ENCODE measurements around the gene LPIN1.
"Not testable (repeated sequence)": the region's sequence is repeated elsewhere in the genome, so short reads cannot be mapped to it uniquely, and the experiment has no call there.

Gene LPIN1

DNA sequence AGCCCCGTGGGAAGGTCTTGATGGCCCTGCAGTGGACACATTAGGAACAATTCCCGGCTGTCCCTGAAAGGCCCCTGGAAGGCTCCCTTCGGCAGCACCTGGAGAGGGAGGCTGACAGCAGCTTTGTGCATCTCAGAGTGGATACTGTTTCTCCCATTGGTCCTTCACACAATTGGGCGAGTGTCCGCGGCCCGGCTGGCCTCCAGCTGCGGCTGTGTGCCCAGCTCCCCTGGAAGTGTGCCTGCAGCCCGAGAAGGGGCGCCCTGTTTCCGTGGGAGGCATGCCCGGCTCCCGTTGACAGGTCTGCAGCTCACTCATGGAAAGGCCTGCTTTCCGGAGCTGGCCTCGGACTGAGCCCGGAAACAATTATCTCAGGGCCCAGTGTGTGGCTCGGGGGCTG is 103.7 kb downstream of the LPIN1 start:
- no peak overlapping the region for H3K4me3 ChIP-seq (ENCODE audit: low read depth, low read length)
- DNase-seq (ENCODE audit: low read depth, low spot score), result no peak
- TF ChIP-seq, protein P1, sequence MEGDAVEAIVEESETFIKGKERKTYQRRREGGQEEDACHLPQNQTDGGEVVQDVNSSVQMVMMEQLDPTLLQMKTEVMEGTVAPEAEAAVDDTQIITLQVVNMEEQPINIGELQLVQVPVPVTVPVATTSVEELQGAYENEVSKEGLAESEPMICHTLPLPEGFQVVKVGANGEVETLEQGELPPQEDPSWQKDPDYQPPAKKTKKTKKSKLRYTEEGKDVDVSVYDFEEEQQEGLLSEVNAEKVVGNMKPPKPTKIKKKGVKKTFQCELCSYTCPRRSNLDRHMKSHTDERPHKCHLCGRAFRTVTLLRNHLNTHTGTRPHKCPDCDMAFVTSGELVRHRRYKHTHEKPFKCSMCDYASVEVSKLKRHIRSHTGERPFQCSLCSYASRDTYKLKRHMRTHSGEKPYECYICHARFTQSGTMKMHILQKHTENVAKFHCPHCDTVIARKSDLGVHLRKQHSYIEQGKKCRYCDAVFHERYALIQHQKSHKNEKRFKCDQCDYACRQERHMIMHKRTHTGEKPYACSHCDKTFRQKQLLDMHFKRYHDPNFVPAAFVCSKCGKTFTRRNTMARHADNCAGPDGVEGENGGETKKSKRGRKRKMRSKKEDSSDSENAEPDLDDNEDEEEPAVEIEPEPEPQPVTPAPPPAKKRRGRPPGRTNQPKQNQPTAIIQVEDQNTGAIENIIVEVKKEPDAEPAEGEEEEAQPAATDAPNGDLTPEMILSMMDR (IDR thresholded peaks at IDR 0.05; ENCODE audit: low read depth, low read length), result no peak
- in situ Hi-C loops (cut with HindIII; ENCODE audit: low sequenced_read_pairs), result no loop called here

DNA sequence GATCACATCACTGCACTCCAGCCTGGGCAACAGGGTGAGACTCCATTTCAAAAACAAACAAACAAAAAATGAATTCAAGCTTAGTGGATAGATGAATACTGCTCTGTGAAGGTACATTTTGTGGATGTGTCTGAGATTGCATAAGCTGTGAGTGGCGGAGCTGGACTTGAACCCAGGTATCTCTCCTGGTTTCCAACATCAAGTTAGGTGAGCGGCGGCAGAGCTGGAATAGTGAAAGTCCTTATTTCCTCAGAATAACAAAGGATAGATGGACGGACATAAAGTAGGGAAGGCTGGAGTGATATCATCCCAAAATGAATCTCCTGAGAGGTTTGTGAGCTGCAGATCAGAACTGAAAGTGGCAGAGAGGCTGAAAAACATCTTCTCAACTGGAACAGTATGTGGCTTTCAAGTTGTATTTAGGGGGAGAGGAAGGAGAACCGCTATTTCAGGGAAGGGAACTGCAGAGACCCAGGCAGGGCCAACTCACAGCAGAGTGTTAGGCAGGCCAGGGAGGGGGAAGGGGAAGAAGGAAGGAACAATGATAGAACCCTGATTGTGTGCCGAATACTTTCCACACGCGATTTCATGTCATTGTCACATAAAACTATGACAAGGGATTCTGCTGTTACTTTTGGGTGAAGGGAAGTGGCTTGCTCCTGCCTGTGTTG is 106.2 kb downstream of the LPIN1 start:
- TF ChIP-seq, protein P1 (IDR thresholded peaks at IDR 0.05; ENCODE audit: low read depth, low read length), result no peak
- no peak for DNase-seq (ENCODE audit: low read depth, low spot score)
- no peak overlapping the region for H3K4me3 ChIP-seq (ENCODE audit: low read depth, low read length)
- in situ Hi-C loops (cut with HindIII; ENCODE audit: low sequenced_read_pairs), result no loop called here

DNA sequence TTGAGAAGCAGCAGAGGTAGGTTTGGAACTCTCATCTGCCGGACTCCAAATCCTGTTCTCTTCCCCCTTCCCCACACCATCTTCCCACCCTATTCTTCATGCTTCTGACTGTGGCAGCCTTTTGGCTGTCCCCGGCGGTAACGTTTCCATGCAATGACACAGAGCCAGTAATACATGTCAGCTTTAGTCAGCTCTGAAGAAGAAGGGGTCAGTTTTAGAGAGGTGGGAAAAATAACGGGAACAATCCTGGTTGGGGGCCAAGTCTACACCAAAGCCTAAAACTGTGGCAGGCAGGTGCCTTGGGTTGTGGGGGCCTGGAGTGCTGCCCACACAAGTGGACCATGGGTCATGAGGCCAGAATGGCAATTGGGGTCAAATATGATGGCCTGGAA is 106.8 kb downstream of the LPIN1 start:
- TF ChIP-seq, protein P1 (IDR thresholded peaks at IDR 0.05; ENCODE audit: low read depth, low read length), result no peak
- in situ Hi-C loops (cut with HindIII; ENCODE audit: low sequenced_read_pairs), result no loop called here
- DNase-seq (ENCODE audit: low read depth, low spot score), result no peak
- H3K4me3 ChIP-seq (ENCODE audit: low read depth, low read length), result no peak overlapping the region

- in situ Hi-C loops (cut with HindIII; ENCODE audit: low sequenced_read_pairs), result no loop called here
- DNase-seq (ENCODE audit: low read depth, low spot score), result no peak
- TF ChIP-seq, protein P1 (IDR thresholded peaks at IDR 0.05; ENCODE audit: low read depth, low read length), result no peak
- no peak overlapping the region for H3K4me3 ChIP-seq (ENCODE audit: low read depth, low read length)
Observed at GRCh38 chr2:11855064-11855760, 108.8 kb downstream of the LPIN1 start.

DNA sequence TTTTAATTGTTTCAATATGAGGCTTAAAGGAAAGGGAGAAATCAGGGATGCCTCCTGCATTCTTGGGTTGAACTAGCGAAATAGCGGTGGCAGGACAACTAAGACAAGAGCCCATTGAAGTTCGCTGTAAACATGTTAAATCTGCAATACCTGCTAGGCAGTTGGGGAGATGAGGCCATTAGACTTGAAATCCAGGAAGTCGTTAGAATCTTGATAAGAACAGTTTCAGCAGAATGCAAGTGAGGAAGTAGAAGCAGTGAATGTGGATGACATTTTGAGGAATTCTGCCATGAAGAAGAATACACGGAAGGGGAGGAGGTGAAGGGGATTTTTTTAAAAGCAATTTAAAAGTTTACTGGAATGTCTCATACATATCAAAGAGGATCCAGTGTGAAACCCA is 109.7 kb downstream of the LPIN1 start:
- in situ Hi-C loops (cut with HindIII; ENCODE audit: low sequenced_read_pairs), result no loop called here
- no peak for DNase-seq (ENCODE audit: low read depth, low spot score)
- TF ChIP-seq, protein P1 (IDR thresholded peaks at IDR 0.05; ENCODE audit: low read depth, low read length), result no peak
- H3K4me3 ChIP-seq (ENCODE audit: low read depth, low read length), result no peak overlapping the region

- TF ChIP-seq, protein P1 (IDR thresholded peaks at IDR 0.05; ENCODE audit: low read depth, low read length), result no peak
- in situ Hi-C loops (cut with HindIII; ENCODE audit: low sequenced_read_pairs), result no loop called here
- no peak overlapping the region for H3K4me3 ChIP-seq (ENCODE audit: low read depth, low read length)
- no peak for DNase-seq (ENCODE audit: low read depth, low spot score)
Observed at GRCh38 chr2:11858883-11859282, 112.5 kb downstream of the LPIN1 start.

DNA sequence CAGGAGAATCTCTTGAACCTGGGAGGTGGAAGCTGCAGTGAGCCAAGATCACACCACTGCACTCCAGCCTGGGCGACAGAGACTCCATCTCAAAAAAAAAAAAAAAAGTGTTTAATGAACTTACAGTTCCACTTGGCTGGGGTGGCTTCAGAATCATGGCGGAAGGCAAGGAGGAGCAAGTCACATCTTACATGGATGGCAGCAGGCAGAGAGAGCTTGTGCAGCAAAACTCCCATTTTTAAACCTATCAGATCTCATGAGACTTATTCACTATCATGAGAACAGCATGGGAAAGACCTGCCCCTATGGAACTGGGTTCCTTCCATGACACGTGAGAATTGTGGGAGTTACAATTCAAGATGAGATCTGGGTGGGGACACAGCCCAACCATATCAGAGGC is 113.5 kb downstream of the LPIN1 start:
- in situ Hi-C loops (cut with HindIII; ENCODE audit: low sequenced_read_pairs); H3K4me3 ChIP-seq (ENCODE audit: low read depth, low read length); DNase-seq (ENCODE audit: low read depth, low spot score): not testable (repeated sequence)

Data from astrocyte of the spinal cord (primary cell).